Adrenal gland (tissue), 12 donors: ENCODE measurements around the gene PRKCE. TPM values are rescaled to one million over a fixed set of nuclear protein-coding genes. Genes with fewer than 3 reads are reported as not detected.
A peak's percentile ranks its signal among the peaks of the same experiment; 100 is the strongest.

ENCODE experiments used
- DNase-seq, 7 donors: peaks; one replicate each; pipeline ENCODE4 v3.0.0-alpha.2; 2019 to 2020
- H3K27ac ChIP-seq, 5 donors: fragments of 200-600 bp; sonication (generic) in 4 of 5; 1 replicate in 3 of 5; 2 replicates in 2 of 5; pipeline versions ENCODE4 v1.5.1 to v1.8.0; 2016 to 2020; ENCODE audit warnings: mild to moderate bottlenecking in 1 of 5
- H3K27me3 ChIP-seq: fragments of 200-600 bp; 2 replicates; pipeline ENCODE4 v1.8.0; 2021
- H3K36me3 ChIP-seq, 2 donors: fragments of 200-600 bp; replicated peaks in 1 of 2; 1 replicate in 1 of 2; 2 replicates in 1 of 2; pipeline versions ENCODE4 v1.5.1 to v1.8.0; 2018 to 2022
- H3K4me1 ChIP-seq, 2 donors: fragments of 200-600 bp; replicated peaks in 1 of 2; 1 replicate in 1 of 2; 2 replicates in 1 of 2; pipeline versions ENCODE4 v1.5.1 to v1.8.0; 2018 to 2021
- H3K4me3 ChIP-seq, 4 donors: fragments of 200-600 bp; sonication (generic) in 3 of 4; one replicate each; pipeline ENCODE4 v1.5.1; 2016 to 2018
- H3K9me3 ChIP-seq, 3 donors: fragments of 200-600 bp; sonication (generic) in 1 of 3; replicated peaks in 1 of 3; 1 replicate in 2 of 3; 2 replicates in 1 of 3; pipeline versions ENCODE4 v1.5.1 to v1.8.0; 2016 to 2021
- POLR2A ChIP-seq, 2 donors: fragments of 450-650 bp; IDR thresholded peaks; one replicate each; pipeline ENCODE4 v1.6.1; 2017; ENCODE audit warnings: antibody characterized with exemption in 2 of 2, mild to moderate bottlenecking in 2 of 2, moderate library complexity in 1 of 2
- WGBS, 4 donors: extraction: QIAGEN DNeasy Blood & Tissue Kit in 2 of 4; methylation state at CpG; one replicate each; pipeline versions ENCODE4 v1.1.5 to v1.1.7; 2013 to 2017; 5-methylcytosine and 5-hydroxymethylcytosine counted together
- intact Hi-C, 2 donors: fragments of 100-400 bp; cut with DNase I; formaldehyde crosslinking; loops; one replicate each; pipeline versions ENCODE4 v1.14.1 to v1.15.0; 2022 to 2023
- polyA plus RNA-seq, 3 donors: library from polyadenylated mRNA; stranded (reverse); fragments of 200-250 nt in 2 of 3; fragments of 350-450 nt in 1 of 3; fragmentation: Illumina TruSeq in 1 of 3; extraction: RNeasy Lipid Tissue Mini Kit (QIAGEN cat#74804) in 1 of 3; gene quantifications; one replicate each; pipeline ENCODE4 v1.2.3, GENCODE V29; 2013 to 2014
- total RNA-seq, 9 donors: library from RNA; depleted of rRNA in 4 of 9; stranded (reverse); fragments of >200 nt in 4 of 9; fragments of 120-200 nt in 1 of 9; fragmentation: NEBNext Ultra II Directional in 1 of 9; extraction: Animal tissue kit (Norgen Biotek cat#: 25700) in 1 of 9; gene quantifications; one replicate each; pipeline versions ENCODE4 v1.1.0 to v1.2.4, GENCODE V29; 2013 to 2023
- TF ChIP-seq, protein P1 (sequence below), 6 experiments: fragments of 450-650 bp in 4 of 6; fragments of 200-600 bp in 2 of 6; sonication (generic) in 1 of 6; IDR thresholded peaks; 1 replicate in 5 of 6; 2 replicates in 1 of 6; pipeline versions ENCODE4 v1.5.1 to v1.8.0; 2016 to 2021; ENCODE audit warnings: antibody characterized with exemption in 6 of 6, mild to moderate bottlenecking in 2 of 6, moderate library complexity in 1 of 6
- donor health status: healthy with polysubstance abuse.
- donor health status: Bipolar disorder and iron deficiency.
- donor health status: DM: yes; HTN: yes; CAD: no.
- donor health status: DM: no; HTN: no; CAD: no.
- donor health status: DM: no; HTN: no; CAD: no.
- donor health status: DM: yes; HTN: yes; CAD: no.

Gene PRKCE
- total and polyA plus RNA-seq, 12 donors, result 1.9 to 19.2 (median 8.0) TPM

DNA sequence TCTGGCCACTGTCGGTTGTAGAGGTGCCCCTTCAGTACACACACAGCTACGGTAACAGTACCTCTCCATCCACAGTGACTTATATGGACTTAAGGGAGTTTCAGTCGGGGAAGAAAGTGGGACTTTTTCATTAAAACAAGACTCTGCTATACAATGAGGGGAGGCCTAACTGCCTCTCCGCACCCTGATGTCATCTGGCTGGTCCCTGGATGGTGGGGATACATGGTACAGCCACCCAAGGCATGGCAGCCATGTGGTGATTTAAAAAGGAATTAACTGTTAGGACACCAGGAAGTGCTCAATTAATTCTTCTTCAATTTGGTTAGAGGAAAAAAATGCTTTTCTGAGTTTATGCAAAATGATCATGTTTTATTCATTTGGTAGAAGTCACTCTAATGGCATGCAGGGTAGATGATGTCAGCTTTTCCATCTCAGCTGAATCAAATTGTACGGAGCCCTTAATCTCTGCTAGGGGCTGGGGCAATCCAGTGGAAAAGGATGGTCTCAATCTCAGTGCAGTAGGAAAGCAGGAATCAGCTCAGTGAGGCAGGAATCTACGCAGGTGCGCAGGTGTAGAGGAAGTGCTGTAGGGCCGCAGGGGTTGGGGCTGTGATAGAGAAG is 243.9 kb downstream of the PRKCE start:
- peaks cover 0 to 38% of the 10 kb centered on the region in 2 donors for H3K4me1 ChIP-seq
- H3K9me3 ChIP-seq, result no peaks in the 10 kb centered on the region
- TF ChIP-seq, protein P1, sequence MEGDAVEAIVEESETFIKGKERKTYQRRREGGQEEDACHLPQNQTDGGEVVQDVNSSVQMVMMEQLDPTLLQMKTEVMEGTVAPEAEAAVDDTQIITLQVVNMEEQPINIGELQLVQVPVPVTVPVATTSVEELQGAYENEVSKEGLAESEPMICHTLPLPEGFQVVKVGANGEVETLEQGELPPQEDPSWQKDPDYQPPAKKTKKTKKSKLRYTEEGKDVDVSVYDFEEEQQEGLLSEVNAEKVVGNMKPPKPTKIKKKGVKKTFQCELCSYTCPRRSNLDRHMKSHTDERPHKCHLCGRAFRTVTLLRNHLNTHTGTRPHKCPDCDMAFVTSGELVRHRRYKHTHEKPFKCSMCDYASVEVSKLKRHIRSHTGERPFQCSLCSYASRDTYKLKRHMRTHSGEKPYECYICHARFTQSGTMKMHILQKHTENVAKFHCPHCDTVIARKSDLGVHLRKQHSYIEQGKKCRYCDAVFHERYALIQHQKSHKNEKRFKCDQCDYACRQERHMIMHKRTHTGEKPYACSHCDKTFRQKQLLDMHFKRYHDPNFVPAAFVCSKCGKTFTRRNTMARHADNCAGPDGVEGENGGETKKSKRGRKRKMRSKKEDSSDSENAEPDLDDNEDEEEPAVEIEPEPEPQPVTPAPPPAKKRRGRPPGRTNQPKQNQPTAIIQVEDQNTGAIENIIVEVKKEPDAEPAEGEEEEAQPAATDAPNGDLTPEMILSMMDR (IDR thresholded peaks at IDR 0.05), result no peak
- TF ChIP-seq POLR2A (IDR thresholded peaks at IDR 0.05), result no peak
- H3K27me3 ChIP-seq, result no peaks in the 10 kb centered on the region
- intact Hi-C loops, result no loop called here
- DNase-seq, result no peak
- no peak overlapping the region for H3K4me3 ChIP-seq
- 92 to 94% (median 94%) methylated on average over 8 of the region's 8 CpGs for WGBS, 4 donors
- H3K27ac ChIP-seq, result no peak overlapping the region
- no peaks in the 10 kb centered on the region for H3K36me3 ChIP-seq

DNA sequence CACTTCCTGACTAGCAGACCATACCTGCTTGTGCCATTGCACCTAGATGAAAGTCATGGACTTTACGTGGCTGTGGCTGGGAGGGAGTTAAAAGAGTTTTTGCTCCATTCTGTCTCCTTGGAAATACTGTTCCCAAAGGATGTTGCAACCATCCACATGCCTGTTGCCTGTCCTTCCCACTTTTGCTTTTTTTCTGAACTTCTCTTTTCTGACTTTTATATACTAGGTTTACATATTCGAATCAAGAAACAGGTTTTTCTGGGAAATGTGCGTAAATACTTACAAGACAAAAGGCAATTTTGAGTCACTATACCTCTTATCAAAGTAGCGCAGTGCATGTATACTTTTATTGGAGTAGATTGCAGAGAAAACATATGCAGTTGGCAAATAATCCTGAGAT is 244.8 kb downstream of the PRKCE start:
- WGBS, 4 donors, result 74 to 84% (median 81%) methylated on average over 4 of the region's 4 CpGs
- Histone ChIP-seq H3K36me3 (no peaks in the 10 kb centered on the region), H3K4me3 (no peak overlapping the region), H3K4me1 (peaks cover 0 to 35% of the 10 kb centered on the region in 2 donors), H3K27ac (no peak overlapping the region), H3K27me3 (no peaks in the 10 kb centered on the region), H3K9me3 (no peaks in the 10 kb centered on the region)
- no peak for DNase-seq
- TF ChIP-seq POLR2A (IDR thresholded peaks at IDR 0.05), result no peak
- TF ChIP-seq, protein P1 (IDR thresholded peaks at IDR 0.05), result no peak
- intact Hi-C loops, result no loop called here

DNA sequence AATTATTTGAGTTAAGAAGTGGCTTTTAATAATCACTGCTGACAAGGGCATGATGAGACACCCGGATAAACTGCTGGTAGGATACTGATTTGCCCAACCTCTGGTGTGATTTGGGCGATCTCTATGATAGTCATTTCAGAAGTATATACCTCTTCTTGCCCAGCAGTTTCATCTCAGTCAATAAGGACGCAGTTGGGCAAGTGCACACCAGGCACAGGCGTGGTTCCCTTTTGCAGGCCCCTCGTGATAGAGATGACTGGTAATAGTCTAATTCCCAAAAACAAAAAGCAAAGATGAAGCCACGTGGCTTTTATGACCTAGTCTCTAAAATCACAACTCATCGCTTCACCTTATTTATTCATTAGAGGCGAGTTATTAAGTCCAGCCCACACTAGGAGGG is 246.4 kb downstream of the PRKCE start:
- Histone ChIP-seq H3K4me3 (no peak overlapping the region), H3K4me1 (peaks cover 0 to 24% of the 10 kb centered on the region in 2 donors), H3K27ac (peak overlapping the region in 1 of 5 donors; percentile 23), H3K36me3 (no peaks in the 10 kb centered on the region), H3K9me3 (no peaks in the 10 kb centered on the region), H3K27me3 (no peaks in the 10 kb centered on the region)
- intact Hi-C loops, result no loop called here
- WGBS, 4 donors, result 72 to 84% (median 82%) methylated on average over 8 of the region's 8 CpGs
- TF ChIP-seq, protein P1 (IDR thresholded peaks at IDR 0.05), result no peak
- peak in 3 of 7 donors; percentile 30 to 51 (median 42) for DNase-seq

- Histone ChIP-seq H3K36me3 (no peaks in the 10 kb centered on the region), H3K4me3 (no peak overlapping the region), H3K4me1 (peaks cover 0 to 21% of the 10 kb centered on the region in 2 donors), H3K27ac (no peak overlapping the region), H3K9me3 (no peaks in the 10 kb centered on the region), H3K27me3 (no peaks in the 10 kb centered on the region)
- intact Hi-C loops, result no loop called here
- TF ChIP-seq POLR2A (IDR thresholded peaks at IDR 0.05), result no peak
- TF ChIP-seq, protein P1 (IDR thresholded peaks at IDR 0.05), result no peak
- 65 to 75% (median 73%) methylated on average over 3 of the region's 3 CpGs for WGBS, 4 donors
- DNase-seq, result peak in 5 of 7 donors; percentile 47 to 70 (median 49)
Observed at GRCh38 chr2:45898819-45899218, 247.3 kb downstream of the PRKCE start.
